HL-60/S4 treated with phorbol 12-myristate 13-acetate at 8.2 ng/mL for 4 days and 3 days (cell line): ENCODE data around the gene DNAJA4.

ENCODE experiments used
- in situ Hi-C: fragments of 300-500 bp; cut with MboI; formaldehyde crosslinking; loops from 2 replicates; pipeline ENCODE4 v1.15.0; 2022; ENCODE audit warnings: low sequenced_read_pairs

The DNAJA4 gene

GRCh38 chr15:78272776-78273175 lies 8.4 kb downstream of the DNAJA4 start:
- in situ Hi-C loops: no loop called here

GRCh38 chr15:78274994-78275393 lies 10.6 kb downstream of the DNAJA4 start:
- in situ Hi-C loops: no loop called here

DNA sequence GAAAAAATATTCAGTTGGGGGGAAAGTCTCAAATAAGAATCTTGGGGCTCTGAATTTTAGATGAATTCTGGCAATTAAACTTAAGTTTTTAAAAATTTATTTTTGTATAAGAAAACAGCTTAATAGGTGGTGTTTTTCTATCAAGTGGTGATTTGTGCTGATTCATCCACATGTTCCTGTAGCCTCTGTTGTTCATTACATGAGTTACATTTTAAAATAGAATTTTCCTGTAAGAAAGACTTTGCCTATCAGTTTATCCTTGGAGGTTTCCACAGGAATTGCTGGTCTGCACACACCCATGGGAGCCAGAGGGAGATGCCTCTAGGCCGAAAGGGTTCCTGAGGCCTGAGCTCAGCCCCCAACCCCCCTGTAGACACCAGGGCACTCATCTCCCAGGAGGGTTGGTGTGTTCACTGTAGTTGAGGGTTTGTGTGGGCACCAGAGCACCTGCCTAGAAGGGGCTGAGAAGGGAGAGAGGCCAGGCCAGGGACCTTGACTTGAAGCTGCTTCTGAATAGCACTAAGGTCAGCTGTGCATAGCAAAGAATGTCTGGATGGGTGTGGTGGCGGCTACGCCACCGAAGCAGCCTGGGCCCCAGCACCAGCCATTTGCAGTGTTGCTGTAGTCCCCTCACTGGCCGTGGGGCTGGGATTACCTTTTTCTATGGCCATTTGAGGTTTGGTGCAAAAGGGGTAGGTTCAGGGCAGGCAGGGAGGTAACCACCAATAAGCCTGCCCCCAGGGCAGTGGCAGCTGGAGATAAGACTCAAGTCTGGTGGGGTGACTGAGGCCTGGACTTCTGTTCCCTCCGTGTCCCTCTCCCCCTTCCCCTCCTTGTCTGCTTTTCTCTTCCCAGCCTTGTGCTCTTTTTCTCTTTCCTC lies 11.9 kb downstream of the DNAJA4 start:
- in situ Hi-C loops: no loop called here

GRCh38 chr15:78280319-78281072 lies 16.1 kb downstream of the DNAJA4 start:
- in situ Hi-C loops: no loop called here

DNA sequence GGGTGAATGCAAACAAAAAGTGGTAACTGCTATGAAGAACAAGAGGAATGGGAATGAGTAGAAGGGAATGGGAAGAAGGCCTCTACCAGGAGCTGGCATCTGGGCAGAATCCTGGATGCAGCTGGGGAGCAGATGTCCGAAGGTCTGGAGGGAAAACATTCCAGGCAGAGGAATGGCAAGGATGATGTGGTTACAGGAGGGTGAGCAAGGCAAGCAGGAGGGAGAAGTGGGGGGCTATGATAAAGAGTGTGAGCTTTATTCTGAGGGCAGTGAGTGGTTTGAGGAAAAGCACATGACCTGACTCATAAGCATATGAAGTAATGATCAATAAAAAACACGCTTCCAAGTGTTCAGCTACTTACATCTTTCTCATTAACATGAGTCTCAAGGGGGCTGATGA lies 18.0 kb downstream of the DNAJA4 start:
- in situ Hi-C loops: no loop called here

DNA sequence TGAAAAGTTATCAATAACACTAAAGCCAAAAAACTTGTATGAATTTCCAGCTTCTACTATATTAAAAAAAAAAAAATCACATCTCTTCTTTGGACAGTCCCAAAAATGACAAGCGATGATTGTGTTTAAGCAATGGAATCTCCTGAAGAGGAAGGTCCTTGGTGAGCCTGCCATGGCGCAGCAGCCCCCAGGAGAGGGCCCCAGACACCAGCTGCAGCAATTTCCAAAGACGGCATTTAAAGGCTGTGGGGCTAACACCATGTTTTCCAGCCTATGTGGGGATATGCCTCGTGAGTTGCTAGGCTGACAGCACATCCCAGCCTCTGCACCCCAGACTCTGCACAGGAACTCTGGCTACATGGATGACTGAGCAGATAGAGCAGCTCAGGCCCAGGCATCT lies 20.4 kb downstream of the DNAJA4 start:
- in situ Hi-C loops: no loop called here

DNA sequence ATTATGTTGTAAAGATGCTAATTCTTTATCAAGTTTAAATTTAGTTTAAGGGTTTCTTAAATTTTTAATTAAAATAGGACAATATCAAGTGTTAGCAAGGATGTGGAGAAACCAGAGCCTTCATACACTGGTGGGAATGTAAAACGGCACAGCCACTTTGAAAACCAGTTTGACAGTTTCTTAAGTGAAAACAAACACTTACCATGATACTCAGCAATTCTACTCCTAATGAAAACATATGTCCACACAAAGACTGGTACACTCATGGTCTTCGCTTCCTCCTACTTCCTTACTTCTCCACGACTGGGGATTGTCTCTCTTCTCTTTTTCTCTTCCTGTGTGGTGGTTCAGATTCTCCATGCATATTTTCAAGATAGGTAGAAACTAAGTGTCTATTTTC lies 25.9 kb downstream of the DNAJA4 start:
- in situ Hi-C loops: no loop called here

DNA sequence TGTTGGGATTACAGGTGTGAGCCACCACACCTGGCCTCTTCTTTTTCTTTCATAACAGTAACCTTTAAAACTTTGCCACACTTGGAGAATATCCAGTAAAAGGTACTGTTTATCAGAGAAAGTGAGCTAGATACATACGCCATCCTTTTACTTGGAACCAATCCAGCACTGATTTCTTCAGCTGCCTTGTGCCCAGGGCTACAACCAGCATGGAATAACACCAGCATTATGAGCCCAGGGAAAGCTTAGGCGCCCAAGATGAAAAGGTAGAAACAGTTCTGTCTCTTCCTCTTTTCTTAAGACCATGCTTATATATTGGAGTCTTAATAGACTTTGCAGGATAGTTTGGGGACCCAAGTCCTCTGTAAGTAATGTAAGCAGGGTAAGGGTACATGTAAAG lies 26.7 kb downstream of the DNAJA4 start:
- in situ Hi-C loops: no loop called here

DNA sequence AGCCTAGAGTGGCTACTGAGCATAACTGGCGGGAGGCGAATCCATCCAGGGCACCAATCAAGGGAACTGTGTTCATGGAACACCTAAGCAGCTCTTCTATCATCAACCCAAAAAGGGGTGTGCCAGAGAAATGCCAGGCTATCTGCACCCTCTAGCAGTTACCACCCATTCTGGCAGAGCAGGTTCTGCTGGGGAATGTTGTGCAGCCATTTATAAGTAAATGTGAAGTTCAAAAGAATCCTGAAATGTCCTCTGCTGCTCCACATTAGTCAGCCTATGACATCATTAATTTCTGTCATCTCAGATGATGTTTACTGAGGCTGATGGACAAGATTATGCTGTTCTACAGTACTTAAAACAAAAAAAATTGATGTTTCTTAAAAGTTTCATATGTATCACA lies 27.3 kb downstream of the DNAJA4 start:
- in situ Hi-C loops: no loop called here

GRCh38 chr15:78292219-78292618 lies 27.9 kb downstream of the DNAJA4 start:
- in situ Hi-C loops: no loop called here

GRCh38 chr15:78299101-78299930 lies 35.0 kb downstream of the DNAJA4 start, which contains the start of gene SKIC8:
Gene SKIC8 (minus strand): TSS chr15:78299609. CDS start chr15:78295686, 3,923 bp downstream.
- in situ Hi-C loops: no loop called here

- in situ Hi-C loops: loop anchor here (10.0 kb wide), 1 partner anchor 183 kb away; no protein-coding TSS in a partner anchor
Observed at GRCh38 chr15:78301326-78301725, 37.0 kb downstream of the DNAJA4 start.

DNA sequence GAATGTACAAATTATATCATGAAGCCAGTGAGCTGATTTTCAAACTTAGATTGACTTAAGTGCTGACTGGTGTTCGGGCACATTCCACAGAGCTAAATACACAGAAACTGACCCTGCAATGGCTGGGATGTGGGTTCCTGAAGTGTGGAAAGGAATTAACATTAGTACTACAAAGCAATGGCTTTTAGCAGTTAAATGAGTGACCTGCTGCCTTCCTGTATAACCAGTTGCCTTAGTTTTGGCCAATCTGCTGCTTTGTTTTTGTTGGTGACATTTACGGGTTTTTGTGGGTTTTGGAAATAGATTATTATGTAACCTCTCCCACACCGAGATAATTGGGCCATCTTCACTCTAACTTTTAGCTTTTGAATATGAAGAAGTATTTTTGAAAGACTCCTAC lies 37.5 kb downstream of the DNAJA4 start:
- in situ Hi-C loops: loop anchor here (10.0 kb wide), 1 partner anchor 183 kb away; no protein-coding TSS in a partner anchor

GRCh38 chr15:78302579-78303312 lies 38.4 kb downstream of the DNAJA4 start:
- in situ Hi-C loops: loop anchor here (10.0 kb wide), 1 partner anchor 182 kb away; no protein-coding TSS in a partner anchor

DNA sequence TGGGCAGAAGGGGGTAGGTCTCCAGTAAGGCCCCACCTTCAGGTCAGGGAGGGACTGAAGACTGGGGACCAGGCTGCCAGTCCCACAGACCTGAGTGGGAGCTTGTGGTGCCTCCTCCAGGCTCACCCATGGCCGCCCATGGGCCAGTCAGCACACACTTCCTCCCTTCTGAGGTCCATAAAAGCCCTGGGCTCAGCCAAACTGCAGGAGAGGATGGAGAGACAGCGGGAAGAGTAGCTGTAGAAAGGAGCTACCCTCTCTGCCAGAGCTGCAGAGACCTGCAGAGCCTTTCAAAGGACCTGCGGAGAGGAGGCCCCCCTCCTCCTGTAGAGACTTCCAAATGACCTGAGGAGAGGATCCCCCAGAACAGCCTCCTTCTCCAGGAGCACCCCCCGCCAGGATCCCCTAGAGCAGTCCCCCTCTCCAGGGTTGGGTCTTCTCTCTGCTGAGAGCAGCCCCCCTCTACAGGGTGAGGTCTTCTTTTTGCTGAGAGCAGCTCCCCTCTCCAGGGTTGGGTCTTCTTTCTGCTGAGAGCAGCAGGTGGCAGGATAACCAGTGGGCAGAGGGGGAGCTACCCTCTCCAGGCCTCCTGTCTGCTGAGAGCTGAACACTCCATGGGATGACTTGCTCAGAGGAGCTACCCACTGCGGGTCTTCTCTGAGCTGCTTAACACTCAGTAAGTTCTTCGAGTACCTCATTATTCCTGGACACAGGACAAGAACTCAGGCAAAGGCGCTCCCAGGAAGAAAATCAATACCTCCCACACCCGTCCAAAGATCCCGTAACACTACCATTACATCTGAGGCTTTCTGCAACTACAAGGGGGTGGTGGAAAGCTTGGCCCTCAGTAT lies 40.1 kb downstream of the DNAJA4 start:
- in situ Hi-C loops: loop anchor here (10.0 kb wide), 1 partner anchor 180 kb away; no protein-coding TSS in a partner anchor

GRCh38 chr15:78306176-78306774 lies 41.9 kb downstream of the DNAJA4 start:
- in situ Hi-C loops: loop anchor here (10.0 kb wide), 1 partner anchor 179 kb away; no protein-coding TSS in a partner anchor

DNA sequence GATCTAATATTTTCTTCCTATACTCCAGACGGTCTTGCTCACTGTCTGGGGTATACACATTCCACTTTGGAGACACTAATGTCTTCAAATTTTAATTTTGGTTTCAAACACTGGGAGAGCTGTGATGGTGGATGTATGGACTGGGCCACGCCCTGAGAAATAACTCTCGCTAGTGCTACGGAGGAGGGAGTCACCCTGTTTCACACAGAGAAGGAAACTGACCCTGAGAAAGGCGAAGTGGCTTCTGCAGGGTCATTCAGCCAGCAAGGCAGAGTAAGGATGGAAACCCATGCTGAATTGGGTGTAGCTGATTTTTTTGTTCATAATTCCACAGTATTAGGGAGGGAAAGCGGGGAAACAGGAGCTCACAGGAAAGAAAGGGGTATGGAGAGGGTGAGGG lies 43.6 kb downstream of the DNAJA4 start:
- in situ Hi-C loops: loop anchor here (10.0 kb wide), 1 partner anchor 177 kb away; no protein-coding TSS in a partner anchor

- in situ Hi-C loops: loop anchor here (10.0 kb wide), 1 partner anchor 176 kb away; no protein-coding TSS in a partner anchor
Observed at GRCh38 chr15:78308422-78309032, 44.2 kb downstream of the DNAJA4 start.
